Loucy (cell line): ENCODE results near the gene EPHA6.

Experiments used
- H2AFZ ChIP-seq: fragments of 200-600 bp; sonication (generic); 2 replicates; pipeline ENCODE4 v1.6.0; 2016; ENCODE audit warnings: antibody characterized with exemption, mild to moderate bottlenecking, low read length, moderate library complexity
- H3F3A ChIP-seq: fragments of 200-600 bp; 2 replicates; pipeline ENCODE4 v1.6.0; 2016; ENCODE audit warnings: antibody characterized with exemption, low read depth, mild to moderate bottlenecking
- H3K27me3 ChIP-seq: fragments of 200-600 bp; sonication (generic); 2 replicates; pipeline ENCODE4 v1.6.1; 2014; ENCODE audit warnings: low read length, mild to moderate bottlenecking; ENCODE audit not compliant: insufficient read depth, poor library complexity, severe bottlenecking
- H3K36me3 ChIP-seq: fragments of 200-600 bp; sonication (generic); 2 replicates; pipeline ENCODE4 v1.6.1; 2016; ENCODE audit warnings: low read length; ENCODE audit not compliant: insufficient read depth
- H3K4me1 ChIP-seq: fragments of 200-600 bp; sonication (generic); 2 replicates; pipeline ENCODE4 v1.5.1; 2014; ENCODE audit warnings: low read length, mild to moderate bottlenecking; ENCODE audit not compliant: insufficient read depth, poor library complexity, severe bottlenecking
- H3K4me2 ChIP-seq: fragments of 200-600 bp; sonication (generic); 2 replicates; pipeline ENCODE4 v1.6.0; 2014; ENCODE audit warnings: antibody characterized with exemption, low read length, low read depth, mild to moderate bottlenecking; ENCODE audit not compliant: poor library complexity, severe bottlenecking
- H3K4me3 ChIP-seq: fragments of 200-600 bp; sonication (generic); 2 replicates; pipeline ENCODE4 v1.5.1; 2014; ENCODE audit warnings: low read length, mild to moderate bottlenecking, mixed read lengths; ENCODE audit not compliant: poor library complexity, severe bottlenecking
- H3K79me2 ChIP-seq: fragments of 200-600 bp; sonication (generic); 2 replicates; pipeline ENCODE4 v1.6.1; 2014; ENCODE audit warnings: low read length; ENCODE audit not compliant: insufficient read depth
- H3K9ac ChIP-seq: fragments of 200-600 bp; sonication (generic); 2 replicates; pipeline ENCODE4 v1.6.0; 2014; ENCODE audit warnings: mild to moderate bottlenecking, low read depth, low read length, moderate library complexity; ENCODE audit not compliant: poor library complexity, severe bottlenecking
- H3K9me2 ChIP-seq: fragments of 200-600 bp; sonication (generic); replicated peaks from 2 replicates; pipeline ENCODE4 v1.6.1; 2016; ENCODE audit warnings: low read depth, low read length, mixed read lengths
- H3K9me3 ChIP-seq: fragments of 200-600 bp; sonication (generic); 2 replicates; pipeline ENCODE4 v1.6.1; 2014; ENCODE audit warnings: mild to moderate bottlenecking, antibody characterized with exemption, low read length, low read depth; ENCODE audit not compliant: insufficient read depth
- H4K20me1 ChIP-seq: fragments of 200-600 bp; sonication (generic); 2 replicates; pipeline ENCODE4 v1.6.0; 2014; ENCODE audit warnings: antibody characterized with exemption, low read length, mild to moderate bottlenecking; ENCODE audit not compliant: insufficient read depth, poor library complexity, severe bottlenecking
- EZH2phosphoT487 ChIP-seq: fragments of 200-600 bp; IDR thresholded peaks from 2 replicates; pipeline ENCODE4 v1.6.1; 2018; ENCODE audit warnings: antibody characterized with exemption, mild to moderate bottlenecking, moderate library complexity, borderline replicate concordance
- TF ChIP-seq, protein P1 (sequence below): fragments of 200-600 bp; sonication (generic); conservative IDR thresholded peaks from 2 replicates; pipeline ENCODE4 v1.5.1; 2014; ENCODE audit warnings: mild to moderate bottlenecking, antibody characterized with exemption, low read length

Gene EPHA6

DNA sequence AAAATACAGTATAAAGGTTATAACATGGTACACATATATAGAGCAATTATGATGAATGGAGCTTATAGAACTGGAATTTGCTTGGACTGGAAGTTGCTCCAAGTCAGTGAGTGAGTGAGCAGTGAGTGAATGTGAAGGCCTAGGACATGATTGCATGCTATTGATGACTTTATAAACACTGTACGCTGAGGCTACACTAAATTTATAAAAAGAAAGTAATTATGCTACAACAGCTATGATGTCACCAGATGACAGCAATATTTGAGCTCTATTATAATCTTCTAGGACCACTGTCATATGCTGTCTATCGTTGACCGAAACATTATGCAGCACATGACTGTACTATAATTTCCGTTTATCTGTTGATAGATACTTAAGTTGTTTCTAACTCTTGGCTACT is 463.3 kb downstream of the EPHA6 start:
- no peaks in the 10 kb centered on the region for H3F3A ChIP-seq
- no peak overlapping the region for H3K9ac ChIP-seq
- H3K9me2 ChIP-seq, result no peaks in the 10 kb centered on the region
- H2AFZ ChIP-seq, result no peak overlapping the region
- no peaks in the 10 kb centered on the region for H3K79me2 ChIP-seq
- H3K4me3 ChIP-seq, result no peak overlapping the region
- H3K9me3 ChIP-seq, result no peaks in the 10 kb centered on the region
- no peaks in the 10 kb centered on the region for H3K4me1 ChIP-seq
- TF ChIP-seq, protein P1, sequence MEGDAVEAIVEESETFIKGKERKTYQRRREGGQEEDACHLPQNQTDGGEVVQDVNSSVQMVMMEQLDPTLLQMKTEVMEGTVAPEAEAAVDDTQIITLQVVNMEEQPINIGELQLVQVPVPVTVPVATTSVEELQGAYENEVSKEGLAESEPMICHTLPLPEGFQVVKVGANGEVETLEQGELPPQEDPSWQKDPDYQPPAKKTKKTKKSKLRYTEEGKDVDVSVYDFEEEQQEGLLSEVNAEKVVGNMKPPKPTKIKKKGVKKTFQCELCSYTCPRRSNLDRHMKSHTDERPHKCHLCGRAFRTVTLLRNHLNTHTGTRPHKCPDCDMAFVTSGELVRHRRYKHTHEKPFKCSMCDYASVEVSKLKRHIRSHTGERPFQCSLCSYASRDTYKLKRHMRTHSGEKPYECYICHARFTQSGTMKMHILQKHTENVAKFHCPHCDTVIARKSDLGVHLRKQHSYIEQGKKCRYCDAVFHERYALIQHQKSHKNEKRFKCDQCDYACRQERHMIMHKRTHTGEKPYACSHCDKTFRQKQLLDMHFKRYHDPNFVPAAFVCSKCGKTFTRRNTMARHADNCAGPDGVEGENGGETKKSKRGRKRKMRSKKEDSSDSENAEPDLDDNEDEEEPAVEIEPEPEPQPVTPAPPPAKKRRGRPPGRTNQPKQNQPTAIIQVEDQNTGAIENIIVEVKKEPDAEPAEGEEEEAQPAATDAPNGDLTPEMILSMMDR, result no peak
- TF ChIP-seq EZH2phosphoT487, result no peak
- H3K27me3 ChIP-seq, result no peaks in the 10 kb centered on the region
- H3K4me2 ChIP-seq, result no peak overlapping the region
- no peaks in the 10 kb centered on the region for H3K36me3 ChIP-seq
- H4K20me1 ChIP-seq, result no peaks in the 10 kb centered on the region

DNA sequence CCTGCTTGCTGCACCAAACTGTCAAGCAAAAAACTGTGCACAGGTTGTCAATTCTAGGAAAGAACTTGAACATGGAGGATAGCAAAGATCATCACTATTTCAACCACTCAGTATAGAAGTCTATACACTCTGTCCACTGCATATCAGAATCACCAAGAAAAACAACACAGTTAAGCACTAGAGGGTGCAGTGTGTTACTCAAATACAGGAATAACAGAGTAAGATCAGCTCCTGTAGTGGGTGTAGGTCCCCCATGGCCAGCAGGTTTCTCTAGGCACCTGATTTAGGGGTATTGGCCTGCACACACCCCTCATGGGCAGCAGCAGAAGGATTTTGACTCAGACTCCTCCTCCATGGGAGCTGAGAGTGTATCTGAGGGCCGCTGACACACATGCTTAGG is 464.1 kb downstream of the EPHA6 start:
- no peaks in the 10 kb centered on the region for H3K27me3 ChIP-seq
- no peaks in the 10 kb centered on the region for H4K20me1 ChIP-seq
- no peaks in the 10 kb centered on the region for H3K4me1 ChIP-seq
- H3K4me2 ChIP-seq, result no peak overlapping the region
- TF ChIP-seq, protein P1, result no peak
- no peak for TF ChIP-seq EZH2phosphoT487
- H3K4me3 ChIP-seq, result no peak overlapping the region
- no peaks in the 10 kb centered on the region for H3K9me3 ChIP-seq
- no peaks in the 10 kb centered on the region for H3K79me2 ChIP-seq
- no peaks in the 10 kb centered on the region for H3F3A ChIP-seq
- no peak overlapping the region for H2AFZ ChIP-seq
- no peaks in the 10 kb centered on the region for H3K9me2 ChIP-seq
- no peak overlapping the region for H3K9ac ChIP-seq
- H3K36me3 ChIP-seq, result no peaks in the 10 kb centered on the region

DNA sequence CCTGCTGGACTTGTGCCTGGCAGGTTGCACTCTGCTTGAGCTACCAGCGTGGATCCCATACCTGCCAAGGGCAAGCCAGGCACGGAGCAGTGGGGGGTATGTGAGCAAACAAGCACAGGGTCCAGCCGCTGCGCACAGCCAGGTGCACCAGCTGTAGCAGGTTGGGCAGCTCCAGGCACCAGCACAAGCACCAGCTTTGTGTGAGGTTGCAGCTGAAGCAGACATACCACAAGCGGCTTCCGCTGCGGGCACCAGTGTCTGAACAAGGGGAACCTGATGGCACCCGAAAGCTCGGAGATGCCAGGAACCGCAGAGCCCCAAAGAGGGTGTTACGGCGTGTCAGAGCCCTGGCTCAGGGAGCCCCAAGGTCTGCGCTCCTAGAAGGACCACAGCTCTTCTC is 477.5 kb downstream of the EPHA6 start:
- no peaks in the 10 kb centered on the region for H3K9me2 ChIP-seq
- no peak overlapping the region for H3K4me3 ChIP-seq
- H3K79me2 ChIP-seq, result no peaks in the 10 kb centered on the region
- H3K27me3 ChIP-seq, result no peaks in the 10 kb centered on the region
- H3K4me2 ChIP-seq, result no peak overlapping the region
- no peak for TF ChIP-seq EZH2phosphoT487
- TF ChIP-seq, protein P1, result no peak
- H4K20me1 ChIP-seq, result no peaks in the 10 kb centered on the region
- H3K36me3 ChIP-seq, result no peaks in the 10 kb centered on the region
- H3F3A ChIP-seq, result no peaks in the 10 kb centered on the region
- H2AFZ ChIP-seq, result no peak overlapping the region
- H3K4me1 ChIP-seq, result no peaks in the 10 kb centered on the region
- H3K9ac ChIP-seq, result no peak overlapping the region
- H3K9me3 ChIP-seq, result peaks cover 7% of the 10 kb centered on the region; the same call in 1 of the 2 replicates
